ENCODE results near the gene RAPGEF2.

The RAPGEF2 gene

GRCh38 chr4:159271856-159272255 is 169.0 kb downstream of the RAPGEF2 start:
- no peak for TF ChIP-seq CTCF (IDR thresholded peaks at IDR 0.05; ENCODE audit: low read depth, low read length)
- Histone ChIP-seq H3K27ac (no peak overlapping the region), H3K27me3 (ENCODE audit: insufficient read depth, low read depth, severe bottlenecking) (no peaks in the 10 kb centered on the region), H3K9me3 (ENCODE audit: severe bottlenecking) (no peaks in the 10 kb centered on the region), H3K4me3 (ENCODE audit: low read depth, low read length) (no peak overlapping the region), H3K36me3 (no peaks in the 10 kb centered on the region)
- DNase-seq, result no peak

GRCh38 chr4:159272273-159273140 is 169.6 kb downstream of the RAPGEF2 start:
- Histone ChIP-seq H3K27me3 (ENCODE audit: insufficient read depth, low read depth, severe bottlenecking) (no peaks in the 10 kb centered on the region), H3K36me3 (no peaks in the 10 kb centered on the region), H3K9me3 (ENCODE audit: severe bottlenecking) (no peaks in the 10 kb centered on the region), H3K4me3 (ENCODE audit: low read depth, low read length) (no peak overlapping the region), H3K27ac (no peak overlapping the region)
- DNase-seq, result no peak
- no peak for TF ChIP-seq CTCF (IDR thresholded peaks at IDR 0.05; ENCODE audit: low read depth, low read length)

- Histone ChIP-seq H3K27me3 (ENCODE audit: insufficient read depth, low read depth, severe bottlenecking) (no peaks in the 10 kb centered on the region), H3K4me3 (ENCODE audit: low read depth, low read length) (no peak overlapping the region), H3K36me3 (no peaks in the 10 kb centered on the region), H3K27ac (no peak overlapping the region), H3K9me3 (ENCODE audit: severe bottlenecking) (no peaks in the 10 kb centered on the region)
- TF ChIP-seq CTCF (IDR thresholded peaks at IDR 0.05; ENCODE audit: low read depth, low read length), result no peak
- no peak for DNase-seq
Measured at GRCh38 chr4:159273141-159273438, 170.2 kb downstream of the RAPGEF2 start.

- no peaks in the 10 kb centered on the region for H3K27me3 ChIP-seq (ENCODE audit: insufficient read depth, low read depth, severe bottlenecking)
- peak; percentile 21 for DNase-seq
- no peaks in the 10 kb centered on the region for H3K9me3 ChIP-seq (ENCODE audit: severe bottlenecking)
- TF ChIP-seq CTCF (IDR thresholded peaks at IDR 0.05; ENCODE audit: low read depth, low read length), result no peak
- no peaks in the 10 kb centered on the region for H3K36me3 ChIP-seq
- H3K27ac ChIP-seq, result no peak overlapping the region
- no peak overlapping the region for H3K4me3 ChIP-seq (ENCODE audit: low read depth, low read length)
Measured at GRCh38 chr4:159273841-159274240, 171.0 kb downstream of the RAPGEF2 start.

- Histone ChIP-seq H3K27me3 (ENCODE audit: insufficient read depth, low read depth, severe bottlenecking) (no peaks in the 10 kb centered on the region), H3K4me3 (ENCODE audit: low read depth, low read length) (no peak overlapping the region), H3K9me3 (ENCODE audit: severe bottlenecking) (no peaks in the 10 kb centered on the region), H3K27ac (no peak overlapping the region), H3K36me3 (no peaks in the 10 kb centered on the region)
- TF ChIP-seq CTCF (IDR thresholded peaks at IDR 0.05; ENCODE audit: low read depth, low read length), result no peak
- DNase-seq, result no peak
Measured at GRCh38 chr4:159278399-159278798, 175.5 kb downstream of the RAPGEF2 start.

- no peaks in the 10 kb centered on the region for H3K36me3 ChIP-seq
- no peak overlapping the region for H3K27ac ChIP-seq
- H3K9me3 ChIP-seq (ENCODE audit: severe bottlenecking), result no peaks in the 10 kb centered on the region
- no peak for DNase-seq
- H3K27me3 ChIP-seq (ENCODE audit: insufficient read depth, low read depth, severe bottlenecking), result no peaks in the 10 kb centered on the region
- no peak for TF ChIP-seq CTCF (IDR thresholded peaks at IDR 0.05; ENCODE audit: low read depth, low read length)
- no peak overlapping the region for H3K4me3 ChIP-seq (ENCODE audit: low read depth, low read length)
Measured at GRCh38 chr4:159279084-159279483, 176.2 kb downstream of the RAPGEF2 start.

Data from WERI-Rb-1 (cell line).